ENCODE measurements around the gene AKAP13.

Gene AKAP13

GRCh38 chr15:85388566-85389305, 8.3 kb downstream of the AKAP13 start:
- DNase-seq: no peak

GRCh38 chr15:85389306-85389650, 8.9 kb downstream of the AKAP13 start:
- DNase-seq: no peak

GRCh38 chr15:85389772-85390171, 9.4 kb downstream of the AKAP13 start:
- no peak for DNase-seq

GRCh38 chr15:85393210-85393609, 12.8 kb downstream of the AKAP13 start:
- no peak for DNase-seq

GRCh38 chr15:85394554-85395333, 14.3 kb downstream of the AKAP13 start:
- DNase-seq: no peak

GRCh38 chr15:85396554-85396953, 16.2 kb downstream of the AKAP13 start:
- no peak for DNase-seq

GRCh38 chr15:85397151-85397550, 16.7 kb downstream of the AKAP13 start:
- DNase-seq: no peak

GRCh38 chr15:85397926-85398325, 17.5 kb downstream of the AKAP13 start:
- DNase-seq: no peak

- no peak for DNase-seq
These were observed 18.4 kb downstream of the AKAP13 start for GRCh38 chr15:85398822-85399221.

- no peak for DNase-seq
These were observed 19.2 kb downstream of the AKAP13 start for GRCh38 chr15:85399627-85400026.

- no peak for DNase-seq
These were observed 20.2 kb downstream of the AKAP13 start for GRCh38 chr15:85400606-85401005.

- DNase-seq: no peak
These were observed 20.8 kb downstream of the AKAP13 start for GRCh38 chr15:85401108-85401774.

GRCh38 chr15:85402195-85402881, 21.9 kb downstream of the AKAP13 start:
- no peak for DNase-seq

GRCh38 chr15:85403745-85404144, 23.3 kb downstream of the AKAP13 start:
- DNase-seq: no peak

GRCh38 chr15:85404176-85404917, 23.9 kb downstream of the AKAP13 start:
- DNase-seq: no peak

- DNase-seq: no peak
These were observed 24.8 kb downstream of the AKAP13 start for GRCh38 chr15:85404918-85405866.

GRCh38 chr15:85406916-85407315, 26.5 kb downstream of the AKAP13 start:
- DNase-seq: no peak

GRCh38 chr15:85407421-85408269, 27.2 kb downstream of the AKAP13 start:
- DNase-seq: peak; percentile 37 to 46

GRCh38 chr15:85408270-85408746, 27.9 kb downstream of the AKAP13 start:
- peak; percentile 25 to 51 for DNase-seq

- no peak for DNase-seq
These were observed 31.7 kb downstream of the AKAP13 start for GRCh38 chr15:85412066-85412465.

Data from CD4-positive, alpha-beta T cell treated with Interleukin-4 for 1 hour (primary cell).